Bronchial epithelial cell (primary cell): ENCODE data around the gene DENND5B. TPM values are rescaled to one million over a fixed set of nuclear protein-coding genes. Genes with fewer than 3 reads are reported as not detected.

ENCODE experiments used
- DNase-seq: peaks from one replicate; pipeline ENCODE4 v3.0.0-alpha.2; 2010; ENCODE audit warnings: low read depth
- FAIRE-seq: peaks from 2 replicates; lab custom pipeline; 2011; peaks lifted over from hg19 to GRCh38; lab: Jason Lieb, UNC
- H3K27me3 ChIP-seq: 2 replicates; pipeline ENCODE4 v1.5.1; 2011; ENCODE audit warnings: low read length; ENCODE audit not compliant: control insufficient read depth, insufficient read depth
- H3K36me3 ChIP-seq: 2 replicates; pipeline ENCODE4 v1.5.1; 2011; ENCODE audit warnings: low read length; ENCODE audit not compliant: control insufficient read depth, insufficient read depth
- H3K4me3 ChIP-seq: 2 replicates; pipeline ENCODE4 v1.5.1; 2011; ENCODE audit warnings: mild to moderate bottlenecking, low read depth, low read length, control low read depth
- total RNA-seq: library from RNA; depleted of rRNA; stranded (reverse); fragments of >200 nt; gene quantifications from 2 replicates; pipeline ENCODE4 v1.2.1, GENCODE V29; 2014
- TF ChIP-seq, protein P1 (sequence below): IDR thresholded peaks from 2 replicates; pipeline ENCODE4 v1.5.1; 2011; ENCODE audit warnings: mild to moderate bottlenecking, moderate library complexity, low read length, control low read depth, inconsistent platforms; ENCODE audit not compliant: insufficient read depth, severe bottlenecking

DENND5B gene
- 2.6 and 4.7 TPM in 2 replicates for total RNA-seq

DNA sequence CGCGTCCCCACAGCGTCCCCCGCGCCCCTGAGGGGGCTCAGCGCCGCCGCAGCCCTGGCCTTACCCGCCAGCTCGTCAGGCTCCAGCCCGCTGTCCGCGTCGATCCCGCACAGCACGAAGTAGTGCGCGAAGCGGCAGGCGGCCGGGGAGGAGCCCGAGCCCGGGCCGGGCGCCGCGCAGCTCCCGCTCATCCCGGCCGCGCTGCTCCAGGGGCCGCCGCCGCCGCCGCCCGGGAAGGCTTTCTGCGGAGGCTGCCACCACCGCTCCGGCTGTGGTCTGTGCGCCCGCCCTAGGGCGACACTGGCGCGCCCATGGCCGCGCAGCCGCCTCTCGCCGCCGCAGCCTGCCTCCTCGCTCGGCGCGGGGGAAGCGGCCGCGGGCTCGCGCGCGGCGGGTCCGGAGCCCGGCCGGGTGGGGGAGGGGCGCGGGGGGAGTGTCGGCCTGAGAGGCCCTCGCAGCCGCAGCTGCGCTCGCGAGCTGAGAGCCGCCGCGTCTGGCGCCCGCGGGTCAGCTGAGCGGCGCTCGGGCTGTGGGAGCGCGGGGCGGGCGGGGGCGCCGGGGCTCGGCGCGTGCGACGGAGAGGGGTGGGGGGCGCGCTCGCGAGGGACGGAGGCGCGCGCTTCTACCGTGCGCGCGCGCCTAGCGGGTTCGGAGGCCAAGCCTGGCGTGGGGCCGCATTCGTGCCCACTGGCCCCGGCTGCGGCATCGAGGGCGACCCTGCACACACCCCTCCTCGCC lies at the start of gene DENND5B:
TSS of gene DENND5B (minus strand) at position 495 of the 738 bp plus-strand sequence. CDS start at position 191, 304 bp downstream.
- no peaks in the 10 kb centered on the region for H3K36me3 ChIP-seq
- DNase-seq (no peak), FAIRE-seq (no peak)
- peak within 1 kb of the TSS; percentile 84 for H3K4me3 ChIP-seq
- H3K27me3 ChIP-seq, result no peaks in the 10 kb centered on the region
- TF ChIP-seq, protein P1, sequence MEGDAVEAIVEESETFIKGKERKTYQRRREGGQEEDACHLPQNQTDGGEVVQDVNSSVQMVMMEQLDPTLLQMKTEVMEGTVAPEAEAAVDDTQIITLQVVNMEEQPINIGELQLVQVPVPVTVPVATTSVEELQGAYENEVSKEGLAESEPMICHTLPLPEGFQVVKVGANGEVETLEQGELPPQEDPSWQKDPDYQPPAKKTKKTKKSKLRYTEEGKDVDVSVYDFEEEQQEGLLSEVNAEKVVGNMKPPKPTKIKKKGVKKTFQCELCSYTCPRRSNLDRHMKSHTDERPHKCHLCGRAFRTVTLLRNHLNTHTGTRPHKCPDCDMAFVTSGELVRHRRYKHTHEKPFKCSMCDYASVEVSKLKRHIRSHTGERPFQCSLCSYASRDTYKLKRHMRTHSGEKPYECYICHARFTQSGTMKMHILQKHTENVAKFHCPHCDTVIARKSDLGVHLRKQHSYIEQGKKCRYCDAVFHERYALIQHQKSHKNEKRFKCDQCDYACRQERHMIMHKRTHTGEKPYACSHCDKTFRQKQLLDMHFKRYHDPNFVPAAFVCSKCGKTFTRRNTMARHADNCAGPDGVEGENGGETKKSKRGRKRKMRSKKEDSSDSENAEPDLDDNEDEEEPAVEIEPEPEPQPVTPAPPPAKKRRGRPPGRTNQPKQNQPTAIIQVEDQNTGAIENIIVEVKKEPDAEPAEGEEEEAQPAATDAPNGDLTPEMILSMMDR, result no peak

DNA sequence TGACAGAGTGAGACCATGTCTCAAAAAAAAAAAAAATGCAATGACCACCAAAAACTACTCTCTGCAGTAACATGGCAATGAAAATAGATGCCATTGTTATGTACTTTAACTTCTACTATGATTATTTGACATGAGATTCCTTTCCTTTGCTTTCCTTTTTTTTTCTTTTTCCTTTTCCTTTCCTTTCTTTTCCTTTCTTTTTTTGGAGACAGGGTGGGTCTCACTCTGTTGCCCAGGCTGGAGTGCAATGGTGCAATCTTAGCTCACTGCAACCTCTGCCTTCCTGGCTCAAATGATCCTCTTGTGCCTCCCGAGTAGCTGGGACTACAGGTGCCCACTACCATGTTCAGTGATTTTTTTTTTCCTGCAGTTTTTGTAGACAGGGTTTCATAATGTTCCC lies 43.7 kb upstream of the DENND5B start:
- FAIRE-seq, result no peak
- Histone ChIP-seq H3K4me3 (no peak overlapping the region), H3K27me3 (no peaks in the 10 kb centered on the region), H3K36me3 (no peaks in the 10 kb centered on the region)
- TF ChIP-seq, protein P1, result no peak
- DNase-seq, result no peak

GRCh38 chr12:31633464-31633863 lies 42.5 kb upstream of the DENND5B start:
- no peaks in the 10 kb centered on the region for H3K36me3 ChIP-seq

DNA sequence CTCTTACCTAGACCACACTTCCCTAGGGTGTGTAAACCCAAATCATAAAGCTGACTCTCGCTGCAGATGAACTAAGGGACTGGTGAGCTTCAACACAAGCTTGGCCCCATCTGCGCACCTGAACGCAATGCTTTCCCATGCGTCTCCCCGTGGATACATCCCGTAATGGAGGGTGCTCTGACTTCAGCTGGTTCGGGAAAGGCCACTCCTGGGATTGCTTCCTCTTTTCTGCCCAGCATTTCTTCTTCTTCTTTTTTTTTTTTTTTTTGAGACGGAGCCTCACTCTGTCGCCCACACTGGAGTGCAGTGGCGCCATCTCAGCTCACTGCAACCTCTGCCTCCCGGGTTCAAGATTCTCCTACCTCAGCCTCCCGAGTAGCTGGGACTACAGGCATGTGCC lies 40.9 kb upstream of the DENND5B start:
- no peaks in the 10 kb centered on the region for H3K27me3 ChIP-seq
- TF ChIP-seq, protein P1, result no peak
- H3K36me3 ChIP-seq, result no peaks in the 10 kb centered on the region
- no peak overlapping the region for H3K4me3 ChIP-seq
- FAIRE-seq, result no peak
- no peak for DNase-seq

More at GRCh38 chr12:31633464-31633863, 42.5 kb upstream of the DENND5B start:
- Histone ChIP-seq H3K4me3 (no peak overlapping the region), H3K27me3 (no peaks in the 10 kb centered on the region)
- DNase-seq, result no peak
- no peak for FAIRE-seq
- TF ChIP-seq, protein P1, result no peak

DNA sequence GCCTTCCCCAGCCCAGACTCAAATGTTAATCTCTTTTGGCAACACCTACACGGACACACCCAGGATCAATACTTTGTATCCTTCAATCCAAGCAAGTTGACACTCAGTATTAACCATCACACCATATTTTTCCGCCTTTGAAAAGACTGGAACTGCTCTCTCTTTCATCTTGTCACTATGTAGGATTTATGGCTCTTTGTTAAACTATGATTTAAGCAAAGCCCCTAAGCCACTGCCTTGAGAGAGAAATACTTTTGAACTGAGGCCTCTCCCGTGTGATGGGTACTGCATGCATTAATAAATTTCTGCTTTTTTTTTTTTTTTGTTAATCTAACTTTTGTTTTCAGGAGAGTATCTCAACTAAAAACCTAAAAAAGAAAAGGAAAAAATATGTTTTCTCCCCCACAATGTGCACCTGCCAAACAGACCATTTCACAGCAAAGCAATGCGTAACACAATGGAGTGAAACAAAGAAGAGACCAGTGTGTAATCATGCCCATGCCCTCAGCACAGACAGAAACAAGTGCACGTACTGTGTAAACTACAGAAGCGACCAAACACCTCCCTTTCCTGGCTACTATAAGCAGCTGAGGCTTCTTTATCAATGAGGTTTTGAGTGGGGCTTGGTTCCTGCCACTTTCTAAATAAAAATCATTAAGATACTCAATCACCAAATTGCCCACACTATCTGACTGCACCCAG lies 40.2 kb upstream of the DENND5B start:
- Histone ChIP-seq H3K4me3 (no peak overlapping the region), H3K36me3 (no peaks in the 10 kb centered on the region), H3K27me3 (no peaks in the 10 kb centered on the region)
- TF ChIP-seq, protein P1, result no peak
- no peak for DNase-seq
- no peak for FAIRE-seq
